Esophagus squamous epithelium (tissue), 4 donors: ENCODE data around the gene EFCAB7.

Source experiments
- POLR2A ChIP-seq, 4 donors: fragments of 450-650 bp; IDR thresholded peaks; one replicate each; pipeline ENCODE4 v1.6.1; 2017; ENCODE audit warnings: antibody characterized with exemption in 4 of 4, mild to moderate bottlenecking in 4 of 4, moderate library complexity in 3 of 4
- TF ChIP-seq, protein P1 (sequence below), 6 experiments: fragments of 450-650 bp in 4 of 6; fragments of 200-600 bp in 2 of 6; sonication (generic) in 2 of 6; IDR thresholded peaks; one replicate each; pipeline ENCODE4 v1.5.1; 2016 to 2019; ENCODE audit warnings: antibody characterized with exemption in 6 of 6, mild to moderate bottlenecking in 4 of 6, moderate library complexity in 4 of 6

DNA sequence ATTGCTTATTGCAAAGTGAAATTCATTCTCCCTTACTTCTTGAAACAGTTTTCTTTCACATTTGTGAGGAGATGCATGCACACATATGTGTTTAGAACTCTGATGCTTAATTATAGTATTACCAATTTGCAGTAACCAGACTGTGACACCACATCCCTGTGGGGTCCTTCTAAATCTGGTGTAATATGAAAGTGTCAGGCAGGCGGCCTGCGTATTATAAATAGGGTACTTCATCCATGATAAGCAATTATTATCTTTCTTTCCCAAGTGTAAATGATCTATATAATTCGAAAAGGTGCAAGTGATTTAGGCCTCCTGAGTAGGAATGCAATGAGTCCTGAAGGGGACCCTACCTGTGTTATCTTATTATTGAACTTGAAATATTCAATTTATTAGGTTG, 876 bp downstream of the EFCAB7 start:
- TF ChIP-seq POLR2A (IDR thresholded peaks at IDR 0.05), result no peak
- TF ChIP-seq, protein P1, sequence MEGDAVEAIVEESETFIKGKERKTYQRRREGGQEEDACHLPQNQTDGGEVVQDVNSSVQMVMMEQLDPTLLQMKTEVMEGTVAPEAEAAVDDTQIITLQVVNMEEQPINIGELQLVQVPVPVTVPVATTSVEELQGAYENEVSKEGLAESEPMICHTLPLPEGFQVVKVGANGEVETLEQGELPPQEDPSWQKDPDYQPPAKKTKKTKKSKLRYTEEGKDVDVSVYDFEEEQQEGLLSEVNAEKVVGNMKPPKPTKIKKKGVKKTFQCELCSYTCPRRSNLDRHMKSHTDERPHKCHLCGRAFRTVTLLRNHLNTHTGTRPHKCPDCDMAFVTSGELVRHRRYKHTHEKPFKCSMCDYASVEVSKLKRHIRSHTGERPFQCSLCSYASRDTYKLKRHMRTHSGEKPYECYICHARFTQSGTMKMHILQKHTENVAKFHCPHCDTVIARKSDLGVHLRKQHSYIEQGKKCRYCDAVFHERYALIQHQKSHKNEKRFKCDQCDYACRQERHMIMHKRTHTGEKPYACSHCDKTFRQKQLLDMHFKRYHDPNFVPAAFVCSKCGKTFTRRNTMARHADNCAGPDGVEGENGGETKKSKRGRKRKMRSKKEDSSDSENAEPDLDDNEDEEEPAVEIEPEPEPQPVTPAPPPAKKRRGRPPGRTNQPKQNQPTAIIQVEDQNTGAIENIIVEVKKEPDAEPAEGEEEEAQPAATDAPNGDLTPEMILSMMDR (IDR thresholded peaks at IDR 0.05), result no peak
